RWPE2 (cell line): Measurements from ENCODE around the gene ALLC.

Experiments used
- ATAC-seq: fragments of 200-7000 bp; cut with Tn5 transposase; 3 replicates; pipeline ENCODE4 v1.9.1; 2021; ENCODE audit warnings: low read depth
- DNase-seq: peaks from one replicate; pipeline ENCODE4 v3.0.0-alpha.2; 2020; ENCODE audit warnings: low spot score
- H3K27ac ChIP-seq: fragments of 450-650 bp; 2 replicates; pipeline ENCODE4 v1.5.1; 2017; ENCODE audit warnings: mild to moderate bottlenecking; ENCODE audit not compliant: poor library complexity, severe bottlenecking
- H3K27me3 ChIP-seq: fragments of 250-450 bp; sonication (Bioruptor Pico); 2 replicates; pipeline ENCODE4 v1.5.1; 2021; ENCODE audit warnings: mild to moderate bottlenecking, moderate library complexity; ENCODE audit not compliant: insufficient read depth, poor library complexity, severe bottlenecking
- H3K36me3 ChIP-seq: fragments of 250-450 bp; sonication (Bioruptor Pico); 2 replicates; pipeline ENCODE4 v1.5.1; 2020; ENCODE audit warnings: low read depth, mild to moderate bottlenecking, moderate library complexity
- H3K4me1 ChIP-seq: fragments of 250-450 bp; sonication (Bioruptor Pico); 2 replicates; pipeline ENCODE4 v1.5.1; 2021; ENCODE audit warnings: mild to moderate bottlenecking, moderate library complexity; ENCODE audit not compliant: insufficient read depth, poor library complexity, severe bottlenecking
- H3K4me3 ChIP-seq: fragments of 250-450 bp; sonication (Bioruptor Pico); 2 replicates; pipeline ENCODE4 v1.5.1; 2021; ENCODE audit warnings: mild to moderate bottlenecking, moderate library complexity; ENCODE audit not compliant: severe bottlenecking
- H3K9me3 ChIP-seq: fragments of 250-450 bp; sonication (Bioruptor Pico); 2 replicates; pipeline ENCODE4 v1.5.1; 2021; ENCODE audit warnings: mild to moderate bottlenecking, moderate library complexity; ENCODE audit not compliant: severe bottlenecking
- TF ChIP-seq, protein P1 (sequence below): fragments of 450-650 bp; IDR thresholded peaks from one replicate; pipeline ENCODE4 v1.5.1; 2017; ENCODE audit warnings: mild to moderate bottlenecking, moderate library complexity; ENCODE audit not compliant: poor library complexity, severe bottlenecking

ALLC gene

DNA sequence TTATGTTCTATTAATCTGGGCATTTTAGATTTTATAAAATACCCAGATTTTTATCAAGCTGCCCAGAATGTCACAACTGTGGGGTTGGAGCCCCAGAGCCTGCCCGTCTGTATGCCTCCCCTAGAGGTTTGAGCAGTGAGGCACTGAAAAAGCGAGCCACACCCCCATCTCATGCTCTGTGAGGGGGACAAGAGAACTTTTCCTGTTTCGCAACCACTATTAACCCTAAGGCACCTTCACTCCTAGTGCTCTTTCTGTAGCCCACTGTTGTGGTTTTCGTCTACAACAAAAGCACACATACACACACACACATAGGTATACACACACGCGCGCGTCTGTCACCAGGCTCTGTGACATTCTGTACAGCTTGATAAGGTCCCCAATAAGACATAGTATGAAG is 83.4 kb downstream of the ALLC start:
- no peak overlapping the region for H3K4me3 ChIP-seq
- TF ChIP-seq, protein P1, sequence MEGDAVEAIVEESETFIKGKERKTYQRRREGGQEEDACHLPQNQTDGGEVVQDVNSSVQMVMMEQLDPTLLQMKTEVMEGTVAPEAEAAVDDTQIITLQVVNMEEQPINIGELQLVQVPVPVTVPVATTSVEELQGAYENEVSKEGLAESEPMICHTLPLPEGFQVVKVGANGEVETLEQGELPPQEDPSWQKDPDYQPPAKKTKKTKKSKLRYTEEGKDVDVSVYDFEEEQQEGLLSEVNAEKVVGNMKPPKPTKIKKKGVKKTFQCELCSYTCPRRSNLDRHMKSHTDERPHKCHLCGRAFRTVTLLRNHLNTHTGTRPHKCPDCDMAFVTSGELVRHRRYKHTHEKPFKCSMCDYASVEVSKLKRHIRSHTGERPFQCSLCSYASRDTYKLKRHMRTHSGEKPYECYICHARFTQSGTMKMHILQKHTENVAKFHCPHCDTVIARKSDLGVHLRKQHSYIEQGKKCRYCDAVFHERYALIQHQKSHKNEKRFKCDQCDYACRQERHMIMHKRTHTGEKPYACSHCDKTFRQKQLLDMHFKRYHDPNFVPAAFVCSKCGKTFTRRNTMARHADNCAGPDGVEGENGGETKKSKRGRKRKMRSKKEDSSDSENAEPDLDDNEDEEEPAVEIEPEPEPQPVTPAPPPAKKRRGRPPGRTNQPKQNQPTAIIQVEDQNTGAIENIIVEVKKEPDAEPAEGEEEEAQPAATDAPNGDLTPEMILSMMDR: no peak
- ATAC-seq: no peak

GRCh38 chr2:3741867-3742602 is 84.0 kb downstream of the ALLC start:
- ATAC-seq (no peak), DNase-seq (no peak)
- H3K36me3 ChIP-seq: no peaks in the 10 kb centered on the region
- H3K27me3 ChIP-seq: peaks cover 2% of the 10 kb centered on the region
- H3K9me3 ChIP-seq: no peaks in the 10 kb centered on the region
- H3K4me1 ChIP-seq: no peaks in the 10 kb centered on the region
- no peak overlapping the region for H3K27ac ChIP-seq
- TF ChIP-seq, protein P1: no peak
- H3K4me3 ChIP-seq: no peak overlapping the region

More for the DNA sequence above, 83.4 kb downstream of the ALLC start:
- no peaks in the 10 kb centered on the region for H3K4me1 ChIP-seq
- H3K27me3 ChIP-seq: peaks cover 2% of the 10 kb centered on the region
- no peak overlapping the region for H3K27ac ChIP-seq
- no peaks in the 10 kb centered on the region for H3K9me3 ChIP-seq
- H3K36me3 ChIP-seq: no peaks in the 10 kb centered on the region
- DNase-seq: no peak

DNA sequence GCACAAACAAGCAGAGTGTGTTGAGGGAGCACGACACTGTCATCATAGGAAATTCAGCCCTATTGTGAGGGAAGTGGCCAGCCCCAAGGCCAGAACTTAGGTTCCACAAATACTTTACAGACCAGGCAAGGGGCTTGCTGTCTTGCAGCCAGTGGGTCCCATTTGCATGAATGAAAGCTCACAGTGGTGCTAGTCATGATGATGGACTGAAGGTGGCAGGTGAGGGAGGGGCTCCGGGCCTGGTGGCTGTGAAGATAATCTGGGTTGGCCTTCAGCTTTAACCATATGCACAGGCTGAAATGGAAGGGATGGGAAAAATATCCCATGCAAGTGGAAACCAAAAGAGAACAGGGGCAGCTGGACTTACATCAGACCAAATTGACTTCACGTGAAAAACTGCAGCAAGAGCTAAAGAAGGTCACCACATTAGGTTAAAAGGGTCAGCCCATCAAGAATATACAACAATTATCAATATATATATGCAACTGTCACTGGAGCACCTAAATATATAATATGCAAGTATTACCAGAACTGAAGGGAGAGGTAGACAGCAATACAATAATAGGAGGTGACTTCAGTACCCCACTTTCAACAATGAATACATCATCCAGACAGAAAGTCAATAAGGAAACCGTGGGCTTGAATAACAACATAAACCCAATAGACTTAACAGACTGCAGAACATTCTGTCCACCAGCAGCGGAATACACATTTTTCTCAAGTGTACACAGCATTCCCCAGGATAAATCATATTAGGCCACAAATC is 84.9 kb downstream of the ALLC start:
- H3K27ac ChIP-seq: no peak overlapping the region
- no peak for ATAC-seq
- no peak for DNase-seq
- no peak overlapping the region for H3K4me3 ChIP-seq
- TF ChIP-seq, protein P1: no peak
- no peaks in the 10 kb centered on the region for H3K4me1 ChIP-seq
- H3K36me3 ChIP-seq: no peaks in the 10 kb centered on the region
- no peaks in the 10 kb centered on the region for H3K27me3 ChIP-seq
- H3K9me3 ChIP-seq: no peaks in the 10 kb centered on the region

- H3K36me3 ChIP-seq: no peaks in the 10 kb centered on the region
- no peaks in the 10 kb centered on the region for H3K27me3 ChIP-seq
- H3K27ac ChIP-seq: no peak overlapping the region
- DNase-seq (no peak), ATAC-seq (no peak)
- H3K4me3 ChIP-seq: no peak overlapping the region
- TF ChIP-seq, protein P1: no peak
- H3K9me3 ChIP-seq: no peaks in the 10 kb centered on the region
- no peaks in the 10 kb centered on the region for H3K4me1 ChIP-seq
Measured at GRCh38 chr2:3743951-3744555, 86.1 kb downstream of the ALLC start.
